ENCODE measurements around the gene ANKFN1.

DNA sequence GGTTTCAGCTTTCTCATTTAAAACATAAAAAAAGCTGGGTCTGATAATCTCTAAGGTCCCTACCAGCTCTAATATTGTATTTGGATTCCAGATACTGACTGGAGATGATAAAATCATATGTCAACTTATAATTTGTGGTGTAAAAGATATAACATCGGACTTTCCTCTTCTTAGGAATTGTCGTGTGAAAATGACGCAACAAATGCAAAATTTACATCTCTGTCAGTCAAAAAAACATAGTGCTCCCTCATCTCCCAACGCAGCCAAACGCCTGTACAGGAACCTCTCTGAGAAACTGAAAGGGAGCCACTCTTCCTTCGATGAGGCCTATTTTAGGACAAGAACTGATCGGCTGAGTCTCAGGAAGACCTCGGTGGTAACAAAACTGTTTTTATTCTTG lies 197.3 kb downstream of the ANKFN1 start:
- TF ChIP-seq, protein P1, sequence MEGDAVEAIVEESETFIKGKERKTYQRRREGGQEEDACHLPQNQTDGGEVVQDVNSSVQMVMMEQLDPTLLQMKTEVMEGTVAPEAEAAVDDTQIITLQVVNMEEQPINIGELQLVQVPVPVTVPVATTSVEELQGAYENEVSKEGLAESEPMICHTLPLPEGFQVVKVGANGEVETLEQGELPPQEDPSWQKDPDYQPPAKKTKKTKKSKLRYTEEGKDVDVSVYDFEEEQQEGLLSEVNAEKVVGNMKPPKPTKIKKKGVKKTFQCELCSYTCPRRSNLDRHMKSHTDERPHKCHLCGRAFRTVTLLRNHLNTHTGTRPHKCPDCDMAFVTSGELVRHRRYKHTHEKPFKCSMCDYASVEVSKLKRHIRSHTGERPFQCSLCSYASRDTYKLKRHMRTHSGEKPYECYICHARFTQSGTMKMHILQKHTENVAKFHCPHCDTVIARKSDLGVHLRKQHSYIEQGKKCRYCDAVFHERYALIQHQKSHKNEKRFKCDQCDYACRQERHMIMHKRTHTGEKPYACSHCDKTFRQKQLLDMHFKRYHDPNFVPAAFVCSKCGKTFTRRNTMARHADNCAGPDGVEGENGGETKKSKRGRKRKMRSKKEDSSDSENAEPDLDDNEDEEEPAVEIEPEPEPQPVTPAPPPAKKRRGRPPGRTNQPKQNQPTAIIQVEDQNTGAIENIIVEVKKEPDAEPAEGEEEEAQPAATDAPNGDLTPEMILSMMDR (IDR thresholded peaks at IDR 0.05): no peak
- no peak for TF ChIP-seq POLR2A (IDR thresholded peaks at IDR 0.05)

All from breast epithelium (tissue), 3 donors.